Neural cell (in vitro differentiated cells): Measurements from ENCODE around the gene ACAD9. TPM values are rescaled to one million over a fixed set of nuclear protein-coding genes. Genes with fewer than 3 reads are reported as not detected.

Experiments
- H2AFZ ChIP-seq: fragments of 200-600, 300-800 bp; sonication (generic), shearing (Covaris generic); 2 replicates; pipeline ENCODE4 v1.6.0; 2014; ENCODE audit warnings: low read depth, mild to moderate bottlenecking, antibody characterized with exemption, low read length, moderate library complexity
- H3F3A ChIP-seq: fragments of 200-600 bp; shearing (Covaris generic); 2 replicates; pipeline ENCODE4 v1.6.1; 2016; ENCODE audit warnings: mild to moderate bottlenecking, moderate library complexity, mixed read lengths, antibody characterized with exemption, low read length; ENCODE audit not compliant: insufficient read depth, poor library complexity, severe bottlenecking
- H3K27ac ChIP-seq: fragments of 200-600, 300-800 bp; sonication (generic), shearing (Covaris generic); 2 replicates; pipeline ENCODE4 v1.5.1; 2014; ENCODE audit warnings: mild to moderate bottlenecking, low read length, moderate library complexity
- H3K27me3 ChIP-seq: fragments of 300-800, 200-600 bp; sonication (generic), shearing (Covaris generic); 2 replicates; pipeline ENCODE4 v1.6.0; 2014; ENCODE audit warnings: mild to moderate bottlenecking, low read depth, low read length, moderate library complexity; ENCODE audit not compliant: insufficient read depth
- H3K36me3 ChIP-seq: fragments of 300-800, 200-600 bp; sonication (generic), shearing (Covaris generic); 2 replicates; pipeline ENCODE4 v1.5.1; 2014; ENCODE audit warnings: mild to moderate bottlenecking, antibody characterized with exemption, low read length, moderate library complexity; ENCODE audit not compliant: insufficient read depth
- H3K4me2 ChIP-seq: fragments of 300-800, 200-600 bp; sonication (generic), shearing (Covaris generic); 2 replicates; pipeline ENCODE4 v1.6.0; 2014; ENCODE audit warnings: mild to moderate bottlenecking, low read length
- H3K4me3 ChIP-seq: fragments of 300-800, 200-600 bp; sonication (generic), shearing (Covaris generic); 2 replicates; pipeline ENCODE4 v1.5.1; 2014; ENCODE audit warnings: mild to moderate bottlenecking, low read length, moderate library complexity
- H3K79me2 ChIP-seq: fragments of 200-600 bp; shearing (Covaris generic); replicated peaks from 2 replicates; pipeline ENCODE4 v1.6.0; 2014; ENCODE audit warnings: mild to moderate bottlenecking, low read length, moderate library complexity; ENCODE audit not compliant: insufficient read depth
- H3K9ac ChIP-seq: fragments of 300-800, 200-600 bp; sonication (generic), shearing (Covaris generic); 2 replicates; pipeline ENCODE4 v1.6.1; 2016; ENCODE audit warnings: mild to moderate bottlenecking, low read length, mixed read lengths
- H3K9me2 ChIP-seq: fragments of 200-600 bp; shearing (Covaris generic); 2 replicates; pipeline ENCODE4 v1.6.1; 2016; ENCODE audit warnings: mild to moderate bottlenecking, low read length, mixed read lengths; ENCODE audit not compliant: insufficient read depth
- H3K9me3 ChIP-seq: fragments of 200-600, 300-800 bp; sonication (generic), shearing (Covaris generic); 2 replicates; pipeline ENCODE4 v1.6.1; 2016; ENCODE audit warnings: mild to moderate bottlenecking, mixed run types, low read length, moderate library complexity, mixed read lengths
- H4K20me1 ChIP-seq: fragments of 200-600 bp; shearing (Covaris generic); 2 replicates; pipeline ENCODE4 v1.6.1; 2016; ENCODE audit warnings: mild to moderate bottlenecking, mixed run types; ENCODE audit not compliant: insufficient read depth
- CTCF ChIP-seq: fragments of 450-650 bp; IDR thresholded peaks from 2 replicates; pipeline ENCODE4 v1.5.1; 2014; ENCODE audit warnings: antibody characterized with exemption, mild to moderate bottlenecking, moderate library complexity; ENCODE audit not compliant: poor library complexity, severe bottlenecking
- EP300 ChIP-seq: fragments of 450-650 bp; conservative IDR thresholded peaks from 2 replicates; pipeline ENCODE4 v1.6.1; 2014; ENCODE audit warnings: antibody characterized with exemption, mild to moderate bottlenecking, moderate library complexity; ENCODE audit not compliant: poor library complexity, severe bottlenecking
- EZH2 ChIP-seq: fragments of 200-600, 300-800 bp; shearing (Covaris generic), sonication (generic); IDR thresholded peaks from 2 replicates; pipeline ENCODE4 v1.6.1; 2014; ENCODE audit warnings: antibody characterized with exemption, low read length, borderline replicate concordance, mild to moderate bottlenecking; ENCODE audit not compliant: insufficient read depth, poor library complexity, severe bottlenecking
- MXI1 ChIP-seq: fragments of 450-650 bp; conservative IDR thresholded peaks from 2 replicates; pipeline ENCODE4 v1.6.1; 2014; ENCODE audit warnings: antibody characterized with exemption, mild to moderate bottlenecking; ENCODE audit not compliant: poor library complexity, severe bottlenecking
- POLR2AphosphoS5 ChIP-seq: IDR thresholded peaks from 2 replicates; pipeline ENCODE4 v1.6.1; 2012
- RAD21 ChIP-seq: fragments of 450-650 bp; conservative IDR thresholded peaks from 2 replicates; pipeline ENCODE4 v1.6.1; 2014; ENCODE audit warnings: antibody characterized with exemption, mild to moderate bottlenecking, moderate library complexity
- SMC3 ChIP-seq: fragments of 450-650 bp; conservative IDR thresholded peaks from 2 replicates; pipeline ENCODE4 v1.6.1; 2014; ENCODE audit warnings: antibody characterized with exemption, mild to moderate bottlenecking, moderate library complexity; ENCODE audit not compliant: poor library complexity
- TAF1 ChIP-seq: IDR thresholded peaks from 2 replicates; pipeline ENCODE4 v1.6.1; 2012; ENCODE audit warnings: low read depth
- polyA plus RNA-seq: library from polyadenylated mRNA; depleted of rRNA; stranded (reverse); fragments of >200 nt; gene quantifications from 2 replicates; pipeline ENCODE4 v1.2.3, GENCODE V29; 2014
- TF ChIP-seq, protein P1 (sequence below): IDR thresholded peaks from 2 replicates; pipeline ENCODE4 v1.6.1; 2012; ENCODE audit warnings: borderline replicate concordance

Gene ACAD9
- polyA plus RNA-seq, 1 donor from 2014 or later, result 33.5 TPM

DNA sequence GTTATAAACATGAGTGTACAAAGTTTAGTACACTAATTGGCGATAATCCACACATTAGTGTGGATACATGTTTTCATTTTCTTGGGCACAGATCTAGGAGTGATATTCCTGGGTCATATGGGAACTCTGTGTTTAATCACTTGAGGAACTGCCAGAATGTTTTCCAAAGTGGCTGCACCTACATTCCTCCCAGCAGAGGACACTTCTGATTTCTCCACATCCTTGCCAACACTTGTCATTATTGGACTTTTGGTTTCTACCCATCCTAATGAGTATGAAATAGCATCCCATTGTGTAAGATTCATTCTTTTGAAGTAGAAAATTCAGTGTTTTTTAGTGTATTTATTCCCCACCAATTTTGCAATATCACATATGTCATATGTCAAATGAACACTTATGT is 60.8 kb downstream of the ACAD9 start:
- H3K79me2 ChIP-seq, result no peaks in the 10 kb centered on the region
- no peaks in the 10 kb centered on the region for H3K27me3 ChIP-seq
- H3K9ac ChIP-seq, result no peak overlapping the region
- no peaks in the 10 kb centered on the region for H3K9me3 ChIP-seq
- no peaks in the 10 kb centered on the region for H3K36me3 ChIP-seq
- H3K4me3 ChIP-seq, result no peak overlapping the region
- H3K9me2 ChIP-seq, result no peaks in the 10 kb centered on the region
- no peak overlapping the region for H2AFZ ChIP-seq
- H4K20me1 ChIP-seq, result no peaks in the 10 kb centered on the region
- no peak overlapping the region for H3K4me2 ChIP-seq
- no peak overlapping the region for H3K27ac ChIP-seq
- TF ChIP-seq EZH2 (no peak), TAF1 (no peak), SMC3 (no peak), POLR2AphosphoS5 (no peak), RAD21 (no peak), CTCF (no peak), EP300 (no peak), MXI1 (no peak)
- H3F3A ChIP-seq, result no peaks in the 10 kb centered on the region

DNA sequence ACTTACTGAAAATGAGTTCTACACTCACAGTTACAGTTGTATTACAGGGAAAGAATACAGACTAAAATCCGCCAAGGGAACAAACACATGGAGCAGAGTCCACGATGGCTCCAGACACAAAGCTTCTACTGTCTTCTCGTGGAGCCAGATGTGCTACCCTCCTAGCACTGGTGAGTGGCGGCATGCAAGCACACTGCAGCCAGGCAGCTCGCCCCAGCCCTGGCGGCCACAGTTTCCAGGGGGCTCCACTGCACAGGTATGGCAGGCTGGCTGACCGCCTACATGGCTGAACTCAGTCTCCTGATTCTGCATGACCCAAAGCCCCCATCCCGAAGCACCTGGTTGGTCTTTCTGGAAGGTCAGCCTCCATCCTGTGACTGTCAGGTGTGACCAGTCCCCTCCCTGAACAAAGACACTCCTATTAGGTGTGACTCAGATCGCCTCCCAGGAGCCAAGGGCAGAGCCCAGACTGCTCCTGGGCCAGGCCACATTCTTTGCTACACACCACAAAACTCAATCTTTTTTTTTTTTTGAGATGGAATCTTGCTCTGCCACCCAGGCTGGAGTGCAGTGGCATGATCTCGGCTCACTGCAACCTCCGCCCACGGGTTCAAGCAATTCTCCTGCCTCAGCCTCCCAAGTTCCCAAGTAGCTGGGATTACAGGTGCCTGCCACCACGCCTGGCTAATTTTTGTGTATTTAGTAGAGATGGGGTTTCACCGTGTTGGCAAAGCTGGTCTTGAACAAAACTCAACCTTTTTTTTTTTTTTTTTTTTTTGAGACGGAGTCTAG is 62.9 kb downstream of the ACAD9 start:
- Histone ChIP-seq H3K79me2 (no peaks in the 10 kb centered on the region), H3K4me3 (no peak overlapping the region), H3F3A (no peaks in the 10 kb centered on the region), H3K27me3 (no peaks in the 10 kb centered on the region), H4K20me1 (no peaks in the 10 kb centered on the region), H3K9me3 (no peaks in the 10 kb centered on the region), H3K36me3 (no peaks in the 10 kb centered on the region), H3K9ac (no peak overlapping the region), H2AFZ (no peak overlapping the region), H3K9me2 (no peaks in the 10 kb centered on the region), H3K27ac (no peak overlapping the region), H3K4me2 (no peak overlapping the region)
- TF ChIP-seq EP300 (no peak), RAD21 (no peak), TAF1 (no peak), MXI1 (no peak), CTCF (no peak), POLR2AphosphoS5 (no peak), EZH2 (no peak), SMC3 (no peak)
- TF ChIP-seq, protein P1, sequence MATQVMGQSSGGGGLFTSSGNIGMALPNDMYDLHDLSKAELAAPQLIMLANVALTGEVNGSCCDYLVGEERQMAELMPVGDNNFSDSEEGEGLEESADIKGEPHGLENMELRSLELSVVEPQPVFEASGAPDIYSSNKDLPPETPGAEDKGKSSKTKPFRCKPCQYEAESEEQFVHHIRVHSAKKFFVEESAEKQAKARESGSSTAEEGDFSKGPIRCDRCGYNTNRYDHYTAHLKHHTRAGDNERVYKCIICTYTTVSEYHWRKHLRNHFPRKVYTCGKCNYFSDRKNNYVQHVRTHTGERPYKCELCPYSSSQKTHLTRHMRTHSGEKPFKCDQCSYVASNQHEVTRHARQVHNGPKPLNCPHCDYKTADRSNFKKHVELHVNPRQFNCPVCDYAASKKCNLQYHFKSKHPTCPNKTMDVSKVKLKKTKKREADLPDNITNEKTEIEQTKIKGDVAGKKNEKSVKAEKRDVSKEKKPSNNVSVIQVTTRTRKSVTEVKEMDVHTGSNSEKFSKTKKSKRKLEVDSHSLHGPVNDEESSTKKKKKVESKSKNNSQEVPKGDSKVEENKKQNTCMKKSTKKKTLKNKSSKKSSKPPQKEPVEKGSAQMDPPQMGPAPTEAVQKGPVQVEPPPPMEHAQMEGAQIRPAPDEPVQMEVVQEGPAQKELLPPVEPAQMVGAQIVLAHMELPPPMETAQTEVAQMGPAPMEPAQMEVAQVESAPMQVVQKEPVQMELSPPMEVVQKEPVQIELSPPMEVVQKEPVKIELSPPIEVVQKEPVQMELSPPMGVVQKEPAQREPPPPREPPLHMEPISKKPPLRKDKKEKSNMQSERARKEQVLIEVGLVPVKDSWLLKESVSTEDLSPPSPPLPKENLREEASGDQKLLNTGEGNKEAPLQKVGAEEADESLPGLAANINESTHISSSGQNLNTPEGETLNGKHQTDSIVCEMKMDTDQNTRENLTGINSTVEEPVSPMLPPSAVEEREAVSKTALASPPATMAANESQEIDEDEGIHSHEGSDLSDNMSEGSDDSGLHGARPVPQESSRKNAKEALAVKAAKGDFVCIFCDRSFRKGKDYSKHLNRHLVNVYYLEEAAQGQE, result no peak
